Cardiac muscle cell (in vitro differentiated cells and primary cell): Measurements from ENCODE around the gene TMEM120B. TPM values are rescaled to one million over a fixed set of nuclear protein-coding genes. Genes with fewer than 3 reads are reported as not detected.

Experiments used
- DNase-seq, 2 donors: peaks; one replicate each; pipeline versions ENCODE4 v3.0.0 to v3.0.0-alpha.2; 2010 to 2017; ENCODE audit warnings: low read depth in 1 of 2, low spot score in 1 of 2
- H3K27ac ChIP-seq: fragments of 200-600 bp; sonication (generic); 2 replicates; pipeline ENCODE4 v1.5.1; 2016
- H3K27me3 ChIP-seq: fragments of 200-600 bp; sonication (generic); 2 replicates; pipeline ENCODE4 v1.6.0; 2016; ENCODE audit warnings: control low read depth
- H3K36me3 ChIP-seq: fragments of 200-600 bp; sonication (generic); 2 replicates; pipeline ENCODE4 v1.5.1; 2016; ENCODE audit warnings: control low read depth
- H3K4me1 ChIP-seq: fragments of 200-600 bp; sonication (generic); 2 replicates; pipeline ENCODE4 v1.8.1; 2017; ENCODE audit warnings: low read depth, mild to moderate bottlenecking, mixed run types
- H3K4me3 ChIP-seq: fragments of 200-600 bp; sonication (generic); 2 replicates; pipeline ENCODE4 v1.5.1; 2016; ENCODE audit warnings: mild to moderate bottlenecking
- H3K9me3 ChIP-seq: fragments of 200-600 bp; sonication (generic); 2 replicates; pipeline ENCODE4 v1.5.1; 2017; ENCODE audit warnings: low read depth, mild to moderate bottlenecking, control low read depth
- polyA plus RNA-seq: library from polyadenylated mRNA; unstranded; fragments of >200 nt; fragmentation: Nextera tagmentation; extraction: Ambion mirVana; gene quantifications from 2 replicates; pipeline ENCODE4 v1.2.1, GENCODE V29; 2016
- total RNA-seq: library from RNA; depleted of rRNA; stranded (reverse); fragments of >200 nt; gene quantifications from 2 replicates; pipeline ENCODE4 v1.2.3, GENCODE V29; 2016
- TF ChIP-seq, protein P1 (sequence below): IDR thresholded peaks from 2 replicates; pipeline ENCODE4 v1.5.1; 2012; ENCODE audit warnings: low read depth, mild to moderate bottlenecking, low read length

The TMEM120B gene
- total and polyA plus RNA-seq, 2 experiments from 2014 or later, result 19.7 to 30.7 TPM

DNA sequence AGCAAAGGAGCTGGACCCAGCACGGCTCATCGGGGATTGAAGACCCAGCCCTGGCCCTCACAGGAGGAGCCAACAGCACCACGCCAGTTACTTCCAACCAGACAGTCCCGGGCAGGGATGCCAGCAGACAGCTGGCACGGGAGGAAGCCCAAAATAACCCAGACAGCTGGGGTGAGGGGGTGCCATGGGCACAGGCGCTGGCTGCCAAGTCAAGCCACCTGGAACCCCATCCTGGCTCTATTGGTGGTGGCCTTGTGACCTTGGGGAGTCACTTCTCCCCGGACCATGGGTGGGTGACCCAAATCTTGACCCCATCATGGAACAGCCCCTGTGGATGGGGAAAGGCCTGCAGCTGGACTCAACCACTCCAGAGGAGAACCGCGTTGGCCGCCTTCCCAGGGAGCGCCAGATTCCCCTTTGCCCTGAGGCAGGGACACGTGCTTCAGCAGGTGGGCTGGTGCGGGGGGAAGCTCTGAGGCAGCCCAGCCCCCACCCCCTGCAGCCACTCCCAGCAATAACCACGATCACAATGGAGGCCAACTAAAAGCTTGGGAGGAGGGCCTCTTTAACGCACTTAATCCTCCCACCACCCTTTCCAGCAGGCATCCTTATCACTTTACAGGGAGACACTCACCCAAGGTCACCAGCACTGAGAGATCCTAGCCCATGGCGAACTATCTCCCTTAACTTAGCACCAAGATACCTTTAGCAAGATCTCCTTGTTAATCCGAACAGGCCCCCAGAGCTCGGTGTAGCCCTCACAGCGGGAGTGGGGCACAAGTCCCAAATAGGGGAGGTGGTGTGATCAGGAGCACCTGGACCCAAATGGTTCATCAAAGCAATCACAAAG is 85.6 kb downstream of the TMEM120B start:
- peak in 1 of 2 donors; percentile 44 for DNase-seq
- no peaks in the 10 kb centered on the region for H3K9me3 ChIP-seq

DNA sequence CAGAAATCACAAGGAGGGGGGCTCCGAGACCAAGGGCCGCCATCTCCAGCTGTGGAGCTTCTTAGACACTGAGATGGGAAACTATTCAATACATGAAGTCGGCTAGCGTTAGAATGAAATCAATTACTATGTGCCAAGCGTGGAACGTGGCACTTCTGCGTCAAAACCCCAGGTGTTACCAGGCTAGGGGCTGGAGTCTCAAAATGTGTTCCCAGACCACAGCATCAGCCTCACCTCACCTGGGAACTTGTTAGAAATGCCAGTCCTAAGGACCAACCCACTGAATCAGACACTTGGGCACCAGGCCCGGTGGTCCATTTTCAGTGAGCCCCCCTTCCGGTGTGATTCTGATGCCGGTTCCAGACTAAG is 86.2 kb downstream of the TMEM120B start:
- TF ChIP-seq, protein P1, sequence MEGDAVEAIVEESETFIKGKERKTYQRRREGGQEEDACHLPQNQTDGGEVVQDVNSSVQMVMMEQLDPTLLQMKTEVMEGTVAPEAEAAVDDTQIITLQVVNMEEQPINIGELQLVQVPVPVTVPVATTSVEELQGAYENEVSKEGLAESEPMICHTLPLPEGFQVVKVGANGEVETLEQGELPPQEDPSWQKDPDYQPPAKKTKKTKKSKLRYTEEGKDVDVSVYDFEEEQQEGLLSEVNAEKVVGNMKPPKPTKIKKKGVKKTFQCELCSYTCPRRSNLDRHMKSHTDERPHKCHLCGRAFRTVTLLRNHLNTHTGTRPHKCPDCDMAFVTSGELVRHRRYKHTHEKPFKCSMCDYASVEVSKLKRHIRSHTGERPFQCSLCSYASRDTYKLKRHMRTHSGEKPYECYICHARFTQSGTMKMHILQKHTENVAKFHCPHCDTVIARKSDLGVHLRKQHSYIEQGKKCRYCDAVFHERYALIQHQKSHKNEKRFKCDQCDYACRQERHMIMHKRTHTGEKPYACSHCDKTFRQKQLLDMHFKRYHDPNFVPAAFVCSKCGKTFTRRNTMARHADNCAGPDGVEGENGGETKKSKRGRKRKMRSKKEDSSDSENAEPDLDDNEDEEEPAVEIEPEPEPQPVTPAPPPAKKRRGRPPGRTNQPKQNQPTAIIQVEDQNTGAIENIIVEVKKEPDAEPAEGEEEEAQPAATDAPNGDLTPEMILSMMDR, result no peak
- H3K9me3 ChIP-seq, result no peaks in the 10 kb centered on the region
- H3K4me1 ChIP-seq, result peaks cover 34% of the 10 kb centered on the region
- peaks cover 3% of the 10 kb centered on the region for H3K36me3 ChIP-seq
- H3K4me3 ChIP-seq, result peak overlapping the region; percentile 89
- no peak for DNase-seq
- H3K27me3 ChIP-seq, result no peaks in the 10 kb centered on the region
- peak overlapping the region; percentile 100 for H3K27ac ChIP-seq

More for the DNA sequence above, 85.6 kb downstream of the TMEM120B start:
- H3K27me3 ChIP-seq, result no peaks in the 10 kb centered on the region
- H3K27ac ChIP-seq, result peak overlapping the region; percentile 100
- H3K36me3 ChIP-seq, result peaks cover 3% of the 10 kb centered on the region
- H3K4me3 ChIP-seq, result peak overlapping the region; percentile 89
- TF ChIP-seq, protein P1, result no peak
- peaks cover 34% of the 10 kb centered on the region for H3K4me1 ChIP-seq

DNA sequence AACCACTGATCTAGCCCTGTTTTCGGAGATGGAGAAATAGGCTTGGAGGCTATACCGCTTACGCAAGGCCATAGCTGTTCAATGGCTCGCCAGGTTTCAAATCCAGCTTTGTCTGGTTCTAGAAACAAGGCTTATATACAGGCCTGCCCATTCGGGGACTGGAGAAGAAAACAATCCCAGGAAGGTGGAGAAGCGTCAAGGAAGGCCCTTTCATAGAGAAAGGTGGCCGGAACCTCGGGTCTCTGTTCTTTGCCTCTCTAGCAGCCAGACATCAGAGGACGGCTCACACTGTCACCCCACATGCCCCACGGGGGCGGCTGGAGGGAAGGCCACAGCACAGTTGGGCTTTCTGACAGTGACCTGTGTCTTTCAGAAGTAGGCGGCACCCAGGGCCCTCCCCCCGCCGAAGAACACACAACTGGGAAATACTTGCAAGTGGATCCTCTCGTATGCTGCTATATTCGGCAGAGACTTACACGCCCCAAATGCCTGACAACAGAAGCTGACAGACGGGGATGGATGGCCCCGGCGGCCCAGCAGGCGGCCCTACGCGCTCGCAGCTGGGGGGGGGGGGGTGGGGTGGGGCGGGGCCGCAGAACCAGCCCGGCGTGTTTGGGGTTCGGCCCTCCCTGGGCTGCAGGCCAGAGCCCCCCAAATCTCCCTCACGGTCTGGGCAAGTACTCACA is 86.7 kb downstream of the TMEM120B start:
- peak overlapping the region; percentile 100 for H3K27ac ChIP-seq
- H3K9me3 ChIP-seq, result no peaks in the 10 kb centered on the region
- H3K4me1 ChIP-seq, result peaks cover 34% of the 10 kb centered on the region
- DNase-seq, result peak; percentile 78 to 84
- H3K27me3 ChIP-seq, result no peaks in the 10 kb centered on the region
- peak overlapping the region; percentile 89 for H3K4me3 ChIP-seq
- TF ChIP-seq, protein P1, result no peak
- peaks cover 3% of the 10 kb centered on the region for H3K36me3 ChIP-seq

DNA sequence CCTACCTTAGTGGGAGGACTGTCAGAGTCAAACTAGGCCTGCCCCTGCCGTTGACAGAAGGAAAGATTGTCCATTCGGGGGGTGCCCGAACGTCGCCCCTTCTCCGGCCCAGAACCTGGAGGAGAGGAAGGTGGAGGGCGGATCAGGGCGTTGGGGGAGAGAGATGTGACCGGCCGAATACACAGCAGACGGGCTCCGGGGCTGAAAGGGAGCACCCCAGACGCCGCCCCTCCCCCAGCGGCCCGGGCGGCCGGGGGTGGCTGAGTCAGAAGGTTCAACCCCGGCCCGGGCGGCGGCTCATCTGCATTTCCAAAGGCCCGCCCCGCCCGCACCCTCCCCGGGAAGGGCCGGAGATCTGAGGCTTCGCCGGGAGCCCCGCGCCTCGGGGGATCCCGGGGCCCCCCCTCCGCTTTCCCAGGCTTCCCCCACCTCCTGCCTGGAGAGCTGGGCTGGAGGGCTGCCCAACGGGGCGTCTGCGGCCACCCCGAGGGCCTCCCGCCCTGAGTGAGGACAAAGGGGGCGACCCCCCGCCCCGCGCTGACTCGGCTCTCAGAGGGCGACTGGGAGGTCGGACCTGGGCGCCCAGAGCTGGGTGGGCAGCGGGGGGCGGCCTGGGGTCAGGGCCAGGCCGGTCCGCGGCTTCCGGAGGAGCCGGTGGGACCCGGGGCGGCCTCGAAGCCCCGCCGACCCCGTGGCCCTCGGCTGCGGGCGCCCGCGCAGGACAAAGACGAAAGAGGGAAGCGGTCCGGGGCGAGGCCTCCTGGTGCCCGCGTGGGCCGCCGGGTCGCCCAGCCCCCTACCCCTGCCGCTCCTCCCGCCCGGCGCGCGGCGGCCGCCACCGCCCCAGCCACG is 87.5 kb downstream of the TMEM120B start:
- TF ChIP-seq, protein P1, result no peak
- peak; percentile 79 to 93 for DNase-seq
- H3K4me1 ChIP-seq, result peaks cover 34% of the 10 kb centered on the region
- H3K4me3 ChIP-seq, result peak overlapping the region; percentile 89
- H3K9me3 ChIP-seq, result no peaks in the 10 kb centered on the region
- peak overlapping the region; percentile 100 for H3K27ac ChIP-seq
- no peaks in the 10 kb centered on the region for H3K27me3 ChIP-seq
- peaks cover 3% of the 10 kb centered on the region for H3K36me3 ChIP-seq
